IMR-90 (cell line): ENCODE measurements around the gene KCNIP1.

Experiments used
- BHLHE40 ChIP-seq: fragments of 150-350 bp; IDR thresholded peaks from 2 replicates; pipeline ENCODE4 v1.6.1; 2016; ENCODE audit warnings: mild to moderate bottlenecking, low read depth, low read length
- CEBPB ChIP-seq: IDR thresholded peaks from 2 replicates; pipeline ENCODE4 v1.6.1; 2012; ENCODE audit warnings: low read depth, low read length, improper control_type of control experiment
- CHD1 ChIP-seq: IDR thresholded peaks from 2 replicates; pipeline ENCODE4 v1.6.1; 2012; ENCODE audit warnings: low read depth, low read length, improper control_type of control experiment
- CTCF ChIP-seq: conservative IDR thresholded peaks from 2 replicates; pipeline ENCODE4 v1.5.1; 2012; ENCODE audit warnings: mild to moderate bottlenecking, low read depth, low read length, improper control_type of control experiment
- MAFK ChIP-seq: IDR thresholded peaks from 2 replicates; pipeline ENCODE4 v1.6.1; 2012; ENCODE audit warnings: low read depth, low read length, improper control_type of control experiment
- MAZ ChIP-seq: IDR thresholded peaks from 2 replicates; pipeline ENCODE4 v1.6.1; 2012; ENCODE audit warnings: low read depth, mild to moderate bottlenecking, low read length, improper control_type of control experiment, moderate library complexity, borderline replicate concordance
- POLR2A ChIP-seq: IDR thresholded peaks from 2 replicates; pipeline ENCODE4 v1.6.1; 2012; ENCODE audit warnings: mild to moderate bottlenecking, low read depth, low read length

GRCh38 chr5:170644501-170644900 is 140.7 kb downstream of the KCNIP1 start:
- TF ChIP-seq CTCF (no peak), CHD1 (no peak), POLR2A (no peak), CEBPB (no peak), MAZ (no peak), BHLHE40 (no peak), MAFK (no peak)
